Measurements from ENCODE around the gene TRAP1.

DNA sequence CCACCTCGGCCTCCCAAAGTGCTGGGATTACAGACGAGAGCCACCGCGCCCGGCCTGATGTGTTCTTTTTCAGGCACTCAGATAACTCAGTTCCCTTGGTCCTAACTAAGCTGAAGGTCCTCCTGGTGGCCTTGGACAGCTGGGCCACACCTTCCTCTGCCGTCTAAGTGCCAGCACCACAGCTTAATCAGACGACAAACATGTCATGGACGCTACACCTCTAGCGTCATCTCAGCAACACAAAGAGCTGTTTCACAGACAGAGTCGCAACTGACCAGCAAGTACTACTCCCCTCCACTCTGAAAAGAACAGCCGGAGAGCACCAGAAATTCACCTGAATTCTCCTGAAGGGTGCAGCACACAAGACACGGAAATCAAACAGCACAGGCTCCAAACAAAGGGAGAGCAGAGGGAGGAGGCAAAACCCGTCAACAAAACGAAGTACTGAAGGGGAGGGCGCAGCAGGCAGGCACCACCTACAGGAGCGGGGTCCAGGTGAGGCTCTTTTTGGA lies 4.4 kb downstream of the TRAP1 start:
- TF ChIP-seq, protein P1, sequence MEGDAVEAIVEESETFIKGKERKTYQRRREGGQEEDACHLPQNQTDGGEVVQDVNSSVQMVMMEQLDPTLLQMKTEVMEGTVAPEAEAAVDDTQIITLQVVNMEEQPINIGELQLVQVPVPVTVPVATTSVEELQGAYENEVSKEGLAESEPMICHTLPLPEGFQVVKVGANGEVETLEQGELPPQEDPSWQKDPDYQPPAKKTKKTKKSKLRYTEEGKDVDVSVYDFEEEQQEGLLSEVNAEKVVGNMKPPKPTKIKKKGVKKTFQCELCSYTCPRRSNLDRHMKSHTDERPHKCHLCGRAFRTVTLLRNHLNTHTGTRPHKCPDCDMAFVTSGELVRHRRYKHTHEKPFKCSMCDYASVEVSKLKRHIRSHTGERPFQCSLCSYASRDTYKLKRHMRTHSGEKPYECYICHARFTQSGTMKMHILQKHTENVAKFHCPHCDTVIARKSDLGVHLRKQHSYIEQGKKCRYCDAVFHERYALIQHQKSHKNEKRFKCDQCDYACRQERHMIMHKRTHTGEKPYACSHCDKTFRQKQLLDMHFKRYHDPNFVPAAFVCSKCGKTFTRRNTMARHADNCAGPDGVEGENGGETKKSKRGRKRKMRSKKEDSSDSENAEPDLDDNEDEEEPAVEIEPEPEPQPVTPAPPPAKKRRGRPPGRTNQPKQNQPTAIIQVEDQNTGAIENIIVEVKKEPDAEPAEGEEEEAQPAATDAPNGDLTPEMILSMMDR (IDR thresholded peaks at IDR 0.05; ENCODE audit: low read depth, low read length): no peak
- no peak for TF ChIP-seq EZH2phosphoT487 (IDR thresholded peaks at IDR 0.05; ENCODE audit: low read depth)
